Measurements from ENCODE around the gene PXDN.

- TF ChIP-seq, protein P1, sequence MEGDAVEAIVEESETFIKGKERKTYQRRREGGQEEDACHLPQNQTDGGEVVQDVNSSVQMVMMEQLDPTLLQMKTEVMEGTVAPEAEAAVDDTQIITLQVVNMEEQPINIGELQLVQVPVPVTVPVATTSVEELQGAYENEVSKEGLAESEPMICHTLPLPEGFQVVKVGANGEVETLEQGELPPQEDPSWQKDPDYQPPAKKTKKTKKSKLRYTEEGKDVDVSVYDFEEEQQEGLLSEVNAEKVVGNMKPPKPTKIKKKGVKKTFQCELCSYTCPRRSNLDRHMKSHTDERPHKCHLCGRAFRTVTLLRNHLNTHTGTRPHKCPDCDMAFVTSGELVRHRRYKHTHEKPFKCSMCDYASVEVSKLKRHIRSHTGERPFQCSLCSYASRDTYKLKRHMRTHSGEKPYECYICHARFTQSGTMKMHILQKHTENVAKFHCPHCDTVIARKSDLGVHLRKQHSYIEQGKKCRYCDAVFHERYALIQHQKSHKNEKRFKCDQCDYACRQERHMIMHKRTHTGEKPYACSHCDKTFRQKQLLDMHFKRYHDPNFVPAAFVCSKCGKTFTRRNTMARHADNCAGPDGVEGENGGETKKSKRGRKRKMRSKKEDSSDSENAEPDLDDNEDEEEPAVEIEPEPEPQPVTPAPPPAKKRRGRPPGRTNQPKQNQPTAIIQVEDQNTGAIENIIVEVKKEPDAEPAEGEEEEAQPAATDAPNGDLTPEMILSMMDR (conservative IDR thresholded peaks at IDR 0.05), result no peak
- TF ChIP-seq ZFX (IDR thresholded peaks at IDR 0.05), result no peak
Observed at GRCh38 chr2:1721706-1722646, 22.3 kb downstream of the PXDN start.

Measured in C4-2B (cell line).